ENCODE data around the gene PGM3.

- TF ChIP-seq CTCF (IDR thresholded peaks at IDR 0.05) (no peak), POLR2A (IDR thresholded peaks at IDR 0.05) (no peak)
Measured at GRCh38 chr6:83180426-83180950, 12.6 kb downstream of the PGM3 start.

Data from heart left ventricle (tissue), 13 donors.